ENCODE measurements around the gene PSMB7. TPM values are rescaled to one million over a fixed set of nuclear protein-coding genes. Genes with fewer than 3 reads are reported as not detected.

PSMB7 gene
- total and polyA plus RNA-seq, 2 of the 13 experiments (the other 11 are each of a cell fraction or from before 2014, with no cell fraction given): 259 to 291 TPM

GRCh38 chr9:124368692-124369091, 46.5 kb downstream of the PSMB7 start (continued):
- TF ChIP-seq SKIL (CRISPR knock-in tag; IDR thresholded peaks at IDR 0.05; ENCODE audit: borderline replicate concordance) (no peak), TBX2 (CRISPR knock-in tag; IDR thresholded peaks at IDR 0.05; ENCODE audit: borderline replicate concordance) (no peak), ZFAT (CRISPR knock-in tag; conservative IDR thresholded peaks at IDR 0.05) (no peak), RFX1 (IDR thresholded peaks at IDR 0.05) (no peak), ZNF770 (CRISPR knock-in tag; IDR thresholded peaks at IDR 0.05) (no peak), ZEB1 (IDR thresholded peaks at IDR 0.05; ENCODE audit: insufficient replicate concordance, low read depth) (no peak), THAP9 (CRISPR knock-in tag; IDR thresholded peaks at IDR 0.05; ENCODE audit: borderline replicate concordance) (no peak), ZNF776 (CRISPR knock-in tag; IDR thresholded peaks at IDR 0.05) (no peak), SALL1 (CRISPR knock-in tag; IDR thresholded peaks at IDR 0.05) (no peak), RXRB (CRISPR knock-in tag; IDR thresholded peaks at IDR 0.05; ENCODE audit: borderline replicate concordance) (no peak), CHD2 (IDR thresholded peaks at IDR 0.05; ENCODE audit: low read depth, low read length) (no peak), FOXO1 (CRISPR knock-in tag; IDR thresholded peaks at IDR 0.05) (no peak)
